Omental fat pad (tissue), 4 donors: Measurements from ENCODE around the gene PSMD11. TPM values are rescaled to one million over a fixed set of nuclear protein-coding genes. Genes with fewer than 3 reads are reported as not detected.
"Not testable (repeated sequence)": the region's sequence is repeated elsewhere in the genome, so short reads cannot be mapped to it uniquely, and the experiment has no call there.

Experiments used
- ATAC-seq: fragments of 150-250 bp; one replicate; pipeline ENCODE4 v1.9.1; 2016; ENCODE audit warnings: mild to moderate bottlenecking, moderate library complexity; ENCODE audit not compliant: low FRiP score
- DNase-seq: peaks from one replicate; pipeline ENCODE4 v3.0.0-alpha.2; 2019; ENCODE audit warnings: low spot score
- CTCF ChIP-seq, 3 donors: fragments of 450-650 bp; IDR thresholded peaks; one replicate each; pipeline ENCODE4 v1.5.1; 2016 to 2017; ENCODE audit warnings: antibody characterized with exemption in 3 of 3, mild to moderate bottlenecking in 3 of 3, moderate library complexity in 2 of 3
- total RNA-seq, 4 donors: library from RNA; depleted of rRNA; stranded (reverse); fragments of >200 nt; gene quantifications; one replicate each; pipeline ENCODE4 v1.1.0, GENCODE V29; 2016

Gene PSMD11
- total RNA-seq, 4 donors from 2014 or later = 58.2 to 114 (median 67.0) TPM

- TF ChIP-seq CTCF (IDR thresholded peaks at IDR 0.05) = no peak
- ATAC-seq = no peak
Measured at GRCh38 chr17:32441886-32442285, 2.4 kb upstream of the PSMD11 start.

GRCh38 chr17:32443827-32444300, 446 bp upstream of the PSMD11 start:
- no peak for DNase-seq
- peak in 1 of 3 donors; percentile 59 for TF ChIP-seq CTCF (IDR thresholded peaks at IDR 0.05)
- ATAC-seq = peak; percentile 1

More at GRCh38 chr17:32441886-32442285, 2.4 kb upstream of the PSMD11 start:
- no peak for DNase-seq

- no peak for TF ChIP-seq CTCF (IDR thresholded peaks at IDR 0.05)
- peak; percentile 38 for DNase-seq
- ATAC-seq = peak; percentile 79
Measured at GRCh38 chr17:32445074-32445415, 735 bp downstream of the PSMD11 start.

GRCh38 chr17:32445497-32445896, 1.2 kb downstream of the PSMD11 start:
- no peak for TF ChIP-seq CTCF (IDR thresholded peaks at IDR 0.05)

GRCh38 chr17:32445971-32446370, 1.7 kb downstream of the PSMD11 start:
- ATAC-seq = no peak
- TF ChIP-seq CTCF (IDR thresholded peaks at IDR 0.05) = no peak
- no peak for DNase-seq

More at GRCh38 chr17:32445497-32445896, 1.2 kb downstream of the PSMD11 start:
- ATAC-seq (no peak), DNase-seq (no peak)

- ATAC-seq (no peak), DNase-seq (no peak)
- no peak for TF ChIP-seq CTCF (IDR thresholded peaks at IDR 0.05)
Measured at GRCh38 chr17:32446949-32447348, 2.6 kb downstream of the PSMD11 start.

- TF ChIP-seq CTCF (IDR thresholded peaks at IDR 0.05) = no peak
Measured at GRCh38 chr17:32449963-32450362, 5.7 kb downstream of the PSMD11 start.

GRCh38 chr17:32450379-32450778, 6.1 kb downstream of the PSMD11 start:
- DNase-seq, ATAC-seq: not testable (repeated sequence)

More at GRCh38 chr17:32449963-32450362, 5.7 kb downstream of the PSMD11 start:
- ATAC-seq (no peak), DNase-seq (no peak)
